Stimulated activated CD8-positive, alpha-beta memory T cell treated with anti-CD3 and anti-CD28 coated beads, Interleukin-2, amount 100 ng/mL, for 1 hour (primary cell): ENCODE measurements around the gene SERPINB12.

Experiments used
- DNase-seq, 2 donors: peaks; one replicate each; pipeline ENCODE4 v3.0.0-alpha.2; 2020; ENCODE audit warnings: low read depth in 2 of 2

SERPINB12 gene

GRCh38 chr18:63550068-63550467 lies 7.9 kb downstream of the SERPINB12 start:
- no peak for DNase-seq

GRCh38 chr18:63551769-63552168 lies 9.6 kb downstream of the SERPINB12 start:
- DNase-seq = no peak

GRCh38 chr18:63552581-63552980 lies 10.4 kb downstream of the SERPINB12 start:
- no peak for DNase-seq

GRCh38 chr18:63553081-63553480 lies 10.9 kb downstream of the SERPINB12 start:
- DNase-seq = no peak

GRCh38 chr18:63559567-63560491 lies 17.7 kb downstream of the SERPINB12 start:
- DNase-seq = no peak

- no peak for DNase-seq
Measured at GRCh38 chr18:63562284-63562683, 20.1 kb downstream of the SERPINB12 start.

GRCh38 chr18:63564021-63564420 lies 21.9 kb downstream of the SERPINB12 start:
- no peak for DNase-seq

GRCh38 chr18:63564561-63564960 lies 22.4 kb downstream of the SERPINB12 start:
- DNase-seq = no peak

- no peak for DNase-seq
Measured at GRCh38 chr18:63567276-63567675, 25.1 kb downstream of the SERPINB12 start.

- no peak for DNase-seq
Measured at GRCh38 chr18:63567825-63568224, 25.7 kb downstream of the SERPINB12 start.

- DNase-seq = no peak
Measured at GRCh38 chr18:63570721-63571120, 28.6 kb downstream of the SERPINB12 start.

- DNase-seq = no peak
Measured at GRCh38 chr18:63575681-63576080, 33.5 kb downstream of the SERPINB12 start.

GRCh38 chr18:63578357-63578958 lies 36.3 kb downstream of the SERPINB12 start:
- no peak for DNase-seq

GRCh38 chr18:63579616-63580015 lies 37.4 kb downstream of the SERPINB12 start:
- DNase-seq = no peak

GRCh38 chr18:63585988-63586387 lies 43.8 kb downstream of the SERPINB12 start:
- no peak for DNase-seq

GRCh38 chr18:63586431-63586830 lies 44.3 kb downstream of the SERPINB12 start:
- DNase-seq = no peak

- DNase-seq = no peak
Measured at GRCh38 chr18:63586966-63587365, 44.8 kb downstream of the SERPINB12 start, which contains the start of gene SERPINB13. SERPINB13 (plus strand) TSS chr18:63587343; CDS start chr18:63588668, 1,325 bp downstream.

GRCh38 chr18:63588909-63589308 lies 46.7 kb downstream of the SERPINB12 start:
- no peak for DNase-seq

GRCh38 chr18:63590373-63590772 lies 48.2 kb downstream of the SERPINB12 start:
- no peak for DNase-seq

GRCh38 chr18:63590966-63591695 lies 49.0 kb downstream of the SERPINB12 start:
- no peak for DNase-seq

GRCh38 chr18:63591725-63592124 lies 49.6 kb downstream of the SERPINB12 start:
- DNase-seq = no peak

GRCh38 chr18:63592471-63592870 lies 50.3 kb downstream of the SERPINB12 start:
- DNase-seq = no peak
